OCI-LY1 (cell line): ENCODE measurements around the gene MAGI1.

Source experiments
- H2AFZ ChIP-seq: fragments of 200-600 bp; sonication (generic), shearing (Covaris generic); 2 replicates; pipeline ENCODE4 v1.6.0; 2014; ENCODE audit warnings: antibody characterized with exemption, mild to moderate bottlenecking, low read length
- H3F3A ChIP-seq: fragments of 200-600 bp; sonication (generic), shearing (Covaris generic); 2 replicates; pipeline ENCODE4 v1.6.0; 2014; ENCODE audit warnings: mild to moderate bottlenecking, antibody characterized with exemption, low read length, moderate library complexity; ENCODE audit not compliant: insufficient read depth
- H3K27ac ChIP-seq: fragments of 200-600 bp; sonication (generic); 2 replicates; pipeline ENCODE4 v1.5.1; 2014; ENCODE audit warnings: low read length, mixed run types, mild to moderate bottlenecking, low read depth; ENCODE audit not compliant: poor library complexity, severe bottlenecking
- H3K27me3 ChIP-seq: fragments of 200-600 bp; sonication (generic); 2 replicates; pipeline ENCODE4 v1.6.0; 2014; ENCODE audit warnings: antibody characterized with exemption, mild to moderate bottlenecking, low read length, moderate library complexity; ENCODE audit not compliant: insufficient read depth
- H3K36me3 ChIP-seq: fragments of 200-600 bp; sonication (generic); 2 replicates; pipeline ENCODE4 v1.6.1; 2014; ENCODE audit warnings: mild to moderate bottlenecking, antibody characterized with exemption, low read length, moderate library complexity, mixed read lengths; ENCODE audit not compliant: insufficient read depth
- H3K4me1 ChIP-seq: fragments of 200-600 bp; sonication (generic); 2 replicates; pipeline ENCODE4 v1.5.1; 2014; ENCODE audit warnings: mild to moderate bottlenecking, low read length, moderate library complexity; ENCODE audit not compliant: insufficient read depth, severe bottlenecking
- H3K4me2 ChIP-seq: fragments of 200-600 bp; sonication (generic), shearing (Covaris generic); 2 replicates; pipeline ENCODE4 v1.6.1; 2014; ENCODE audit warnings: low read length
- H3K4me3 ChIP-seq: fragments of 200-600 bp; sonication (generic); 2 replicates; pipeline ENCODE4 v1.5.1; 2014; ENCODE audit warnings: low read length, low read depth, mild to moderate bottlenecking, mixed read lengths; ENCODE audit not compliant: poor library complexity, severe bottlenecking
- H3K79me2 ChIP-seq: fragments of 200-600 bp; shearing (Covaris generic); 2 replicates; pipeline ENCODE4 v1.6.1; 2016; ENCODE audit warnings: mixed run types, low read length, mixed read lengths; ENCODE audit not compliant: insufficient read depth
- H3K9ac ChIP-seq: fragments of 200-600 bp; sonication (generic), shearing (Covaris generic); 2 replicates; pipeline ENCODE4 v1.6.1; 2014; ENCODE audit warnings: mild to moderate bottlenecking, low read length, mixed read lengths
- H3K9me2 ChIP-seq: fragments of 200-600 bp; sonication (generic), shearing (Covaris generic); 2 replicates; pipeline ENCODE4 v1.6.1; 2014; ENCODE audit warnings: low read depth, mild to moderate bottlenecking, low read length, mixed read lengths
- H3K9me3 ChIP-seq: fragments of 200-600 bp; shearing (Covaris generic); 2 replicates; pipeline ENCODE4 v1.6.1; 2014; ENCODE audit warnings: low read length, mixed read lengths
- H4K20me1 ChIP-seq: fragments of 200-600 bp; sonication (generic), shearing (Covaris generic); 2 replicates; pipeline ENCODE4 v1.6.0; 2016; ENCODE audit warnings: mild to moderate bottlenecking, low read length; ENCODE audit not compliant: insufficient read depth
- EZH2 ChIP-seq: fragments of 200-600 bp; sonication (generic), shearing (Covaris generic); IDR thresholded peaks from 2 replicates; pipeline ENCODE4 v1.8.0; 2017; ENCODE audit warnings: borderline replicate concordance, mixed run types, mild to moderate bottlenecking, antibody characterized with exemption, low read length, moderate library complexity, mixed read lengths
- TF ChIP-seq, protein P1 (sequence below): fragments of 200-600 bp; sonication (generic), shearing (Covaris generic); IDR thresholded peaks from 2 replicates; pipeline ENCODE4 v1.5.1; 2017; ENCODE audit warnings: mild to moderate bottlenecking, antibody characterized with exemption, low read length, moderate library complexity, mixed read lengths

MAGI1 gene

DNA sequence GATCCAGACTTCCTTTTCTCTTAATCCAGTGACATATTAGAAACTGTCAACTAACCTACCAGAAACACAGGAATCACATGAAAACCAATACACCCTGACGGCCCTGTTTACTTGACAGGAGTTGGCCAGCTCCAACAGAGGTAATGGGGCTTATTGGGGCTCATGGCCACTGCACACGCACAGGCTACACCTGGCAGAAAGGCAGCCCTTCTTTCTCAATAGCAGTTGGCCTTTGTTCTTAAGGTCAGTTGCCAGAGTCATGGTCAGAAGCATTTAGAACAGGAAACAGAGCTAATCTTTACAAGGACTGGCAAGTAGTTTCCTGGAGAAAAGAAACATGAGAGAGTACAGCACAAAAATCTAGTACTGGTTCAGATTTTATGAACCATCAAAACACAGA is 181.8 kb downstream of the MAGI1 start:
- no peak for TF ChIP-seq EZH2
- TF ChIP-seq, protein P1, sequence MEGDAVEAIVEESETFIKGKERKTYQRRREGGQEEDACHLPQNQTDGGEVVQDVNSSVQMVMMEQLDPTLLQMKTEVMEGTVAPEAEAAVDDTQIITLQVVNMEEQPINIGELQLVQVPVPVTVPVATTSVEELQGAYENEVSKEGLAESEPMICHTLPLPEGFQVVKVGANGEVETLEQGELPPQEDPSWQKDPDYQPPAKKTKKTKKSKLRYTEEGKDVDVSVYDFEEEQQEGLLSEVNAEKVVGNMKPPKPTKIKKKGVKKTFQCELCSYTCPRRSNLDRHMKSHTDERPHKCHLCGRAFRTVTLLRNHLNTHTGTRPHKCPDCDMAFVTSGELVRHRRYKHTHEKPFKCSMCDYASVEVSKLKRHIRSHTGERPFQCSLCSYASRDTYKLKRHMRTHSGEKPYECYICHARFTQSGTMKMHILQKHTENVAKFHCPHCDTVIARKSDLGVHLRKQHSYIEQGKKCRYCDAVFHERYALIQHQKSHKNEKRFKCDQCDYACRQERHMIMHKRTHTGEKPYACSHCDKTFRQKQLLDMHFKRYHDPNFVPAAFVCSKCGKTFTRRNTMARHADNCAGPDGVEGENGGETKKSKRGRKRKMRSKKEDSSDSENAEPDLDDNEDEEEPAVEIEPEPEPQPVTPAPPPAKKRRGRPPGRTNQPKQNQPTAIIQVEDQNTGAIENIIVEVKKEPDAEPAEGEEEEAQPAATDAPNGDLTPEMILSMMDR, result no peak
- Histone ChIP-seq H3K4me3 (no peak overlapping the region), H3K27ac (no peak overlapping the region), H3K36me3 (no peaks in the 10 kb centered on the region), H3K27me3 (no peaks in the 10 kb centered on the region), H3K9me3 (no peaks in the 10 kb centered on the region), H3K4me2 (no peak overlapping the region), H3K9me2 (no peaks in the 10 kb centered on the region), H2AFZ (no peak overlapping the region), H4K20me1 (no peaks in the 10 kb centered on the region), H3F3A (no peaks in the 10 kb centered on the region), H3K9ac (no peak overlapping the region), H3K79me2 (no peaks in the 10 kb centered on the region), H3K4me1 (no peaks in the 10 kb centered on the region)

DNA sequence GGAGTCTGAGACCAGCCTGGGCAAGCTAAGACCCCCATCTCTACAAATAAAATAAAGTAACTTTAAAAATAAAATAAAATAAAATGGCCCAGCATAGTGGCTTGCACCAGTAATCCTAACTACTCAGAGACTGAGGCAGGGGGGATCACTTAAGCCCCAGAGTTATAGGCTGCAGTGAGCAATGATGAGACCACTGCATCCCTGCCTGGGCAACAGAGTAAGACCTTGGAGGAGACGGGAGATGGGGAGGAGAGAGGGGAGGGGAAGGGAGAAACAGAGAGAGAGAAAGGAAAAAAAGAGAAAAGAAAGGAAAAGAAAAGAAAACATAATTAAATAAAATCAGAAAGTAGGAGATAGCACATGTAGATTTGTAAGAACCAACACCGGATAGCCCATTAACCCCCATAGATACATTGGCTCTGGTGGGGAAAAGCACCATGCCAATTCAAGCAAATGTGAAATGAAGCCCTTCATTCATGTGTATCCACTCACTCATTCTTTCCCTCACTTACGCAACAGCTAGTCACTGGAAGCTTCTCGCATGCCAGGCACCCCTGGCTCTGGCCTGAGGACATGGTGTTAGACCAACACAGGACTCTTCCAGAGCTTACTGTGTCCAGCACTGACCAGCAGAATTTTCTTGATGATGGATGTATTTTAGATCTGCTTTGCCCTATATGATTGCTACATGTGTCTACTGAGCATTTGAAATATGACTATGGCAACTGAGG is 183.2 kb downstream of the MAGI1 start:
- Histone ChIP-seq H3K27me3 (no peaks in the 10 kb centered on the region), H3K27ac (no peak overlapping the region), H3K9me3 (no peaks in the 10 kb centered on the region), H3K36me3 (no peaks in the 10 kb centered on the region), H3K9me2 (no peaks in the 10 kb centered on the region), H3K4me3 (no peak overlapping the region), H3K9ac (no peak overlapping the region), H3F3A (no peaks in the 10 kb centered on the region), H3K4me2 (no peak overlapping the region), H4K20me1 (no peaks in the 10 kb centered on the region), H3K79me2 (no peaks in the 10 kb centered on the region), H2AFZ (no peak overlapping the region), H3K4me1 (no peaks in the 10 kb centered on the region)
- TF ChIP-seq, protein P1, result no peak
- TF ChIP-seq EZH2, result no peak

DNA sequence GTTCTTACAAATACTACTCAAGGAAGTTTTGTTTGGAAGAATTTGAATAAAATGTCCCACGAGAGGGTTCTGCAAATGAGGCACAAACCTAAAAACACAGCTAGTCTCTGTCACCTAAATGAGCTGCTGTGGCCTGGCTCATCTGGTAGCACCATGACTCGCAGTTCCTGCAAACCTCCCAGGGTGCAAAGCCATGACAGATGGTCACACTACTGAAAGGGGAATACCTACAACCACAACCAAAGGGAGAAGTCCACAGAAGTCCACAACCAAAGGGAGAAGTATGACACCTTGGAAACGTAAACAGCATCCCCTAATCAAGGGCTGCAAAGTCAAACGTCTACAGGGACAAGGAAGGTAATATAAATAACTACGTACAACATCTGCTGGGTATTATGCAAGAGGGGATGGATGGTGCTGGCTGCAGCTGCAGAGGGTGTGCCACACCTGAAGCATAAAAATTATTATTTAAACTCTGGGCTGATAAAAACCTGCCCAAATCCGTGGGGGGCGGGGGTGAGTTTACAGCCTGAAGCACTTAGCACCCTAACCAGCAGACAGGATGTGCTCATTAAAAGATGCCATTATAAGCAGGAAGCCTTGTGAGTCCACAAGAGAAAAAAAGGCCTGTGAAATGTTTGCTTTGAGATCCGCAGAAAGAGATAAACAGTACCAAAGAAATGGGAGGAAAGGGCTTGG is 184.0 kb downstream of the MAGI1 start:
- Histone ChIP-seq H3F3A (no peaks in the 10 kb centered on the region), H3K9me2 (no peaks in the 10 kb centered on the region), H3K27ac (no peak overlapping the region), H3K4me1 (no peaks in the 10 kb centered on the region), H4K20me1 (no peaks in the 10 kb centered on the region), H3K9ac (no peak overlapping the region), H3K9me3 (no peaks in the 10 kb centered on the region), H3K4me2 (no peak overlapping the region), H3K27me3 (no peaks in the 10 kb centered on the region), H3K79me2 (no peaks in the 10 kb centered on the region), H3K36me3 (no peaks in the 10 kb centered on the region), H3K4me3 (no peak overlapping the region), H2AFZ (no peak overlapping the region)
- TF ChIP-seq, protein P1, result no peak
- no peak for TF ChIP-seq EZH2
